ENCODE data around the gene RLBP1.

DNA sequence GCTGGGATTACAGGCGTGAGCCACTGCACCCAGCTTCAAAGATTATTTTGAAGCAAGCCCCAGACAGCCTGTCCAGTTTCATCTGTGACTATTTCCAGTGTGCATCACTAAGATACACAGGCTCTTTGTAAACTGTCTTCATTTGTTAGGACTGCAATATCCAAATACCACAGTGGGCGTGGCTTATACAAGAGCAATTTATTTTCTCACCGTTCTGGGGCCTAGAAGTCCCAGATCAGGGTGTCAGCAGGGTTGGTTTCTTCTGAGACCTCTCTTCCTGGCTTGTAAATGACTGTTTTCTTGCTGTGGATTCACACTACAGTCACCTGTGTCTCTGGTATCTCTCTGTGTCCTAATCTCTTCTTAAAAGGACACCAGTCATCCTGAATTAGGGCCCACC lies 59.7 kb downstream of the RLBP1 start:
- TF ChIP-seq, protein P1, sequence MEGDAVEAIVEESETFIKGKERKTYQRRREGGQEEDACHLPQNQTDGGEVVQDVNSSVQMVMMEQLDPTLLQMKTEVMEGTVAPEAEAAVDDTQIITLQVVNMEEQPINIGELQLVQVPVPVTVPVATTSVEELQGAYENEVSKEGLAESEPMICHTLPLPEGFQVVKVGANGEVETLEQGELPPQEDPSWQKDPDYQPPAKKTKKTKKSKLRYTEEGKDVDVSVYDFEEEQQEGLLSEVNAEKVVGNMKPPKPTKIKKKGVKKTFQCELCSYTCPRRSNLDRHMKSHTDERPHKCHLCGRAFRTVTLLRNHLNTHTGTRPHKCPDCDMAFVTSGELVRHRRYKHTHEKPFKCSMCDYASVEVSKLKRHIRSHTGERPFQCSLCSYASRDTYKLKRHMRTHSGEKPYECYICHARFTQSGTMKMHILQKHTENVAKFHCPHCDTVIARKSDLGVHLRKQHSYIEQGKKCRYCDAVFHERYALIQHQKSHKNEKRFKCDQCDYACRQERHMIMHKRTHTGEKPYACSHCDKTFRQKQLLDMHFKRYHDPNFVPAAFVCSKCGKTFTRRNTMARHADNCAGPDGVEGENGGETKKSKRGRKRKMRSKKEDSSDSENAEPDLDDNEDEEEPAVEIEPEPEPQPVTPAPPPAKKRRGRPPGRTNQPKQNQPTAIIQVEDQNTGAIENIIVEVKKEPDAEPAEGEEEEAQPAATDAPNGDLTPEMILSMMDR (IDR thresholded peaks at IDR 0.05) = no peak
- no peak for TF ChIP-seq POLR2A (IDR thresholded peaks at IDR 0.05)

All from right lobe of liver (tissue), 4 donors.